Fibroblast of lung (primary cell): ENCODE data around the gene ELP2.

Experiments
- EZH2 ChIP-seq: IDR thresholded peaks from 2 replicates; pipeline ENCODE4 v1.5.1; 2012; ENCODE audit warnings: low read length, control low read depth, mild to moderate bottlenecking; ENCODE audit errors: missing control alignments
- TF ChIP-seq, protein P1 (sequence below), 2 donors: IDR thresholded peaks in 1 of 2; conservative IDR thresholded peaks in 1 of 2; 1 replicate in 1 of 2; 2 replicates in 1 of 2; pipeline ENCODE4 v1.5.1; 2011 to 2012; ENCODE audit warnings: low read length in 2 of 2, control low read depth in 1 of 2, inconsistent platforms in 1 of 2, low read depth in 1 of 2, mild to moderate bottlenecking in 1 of 2

DNA sequence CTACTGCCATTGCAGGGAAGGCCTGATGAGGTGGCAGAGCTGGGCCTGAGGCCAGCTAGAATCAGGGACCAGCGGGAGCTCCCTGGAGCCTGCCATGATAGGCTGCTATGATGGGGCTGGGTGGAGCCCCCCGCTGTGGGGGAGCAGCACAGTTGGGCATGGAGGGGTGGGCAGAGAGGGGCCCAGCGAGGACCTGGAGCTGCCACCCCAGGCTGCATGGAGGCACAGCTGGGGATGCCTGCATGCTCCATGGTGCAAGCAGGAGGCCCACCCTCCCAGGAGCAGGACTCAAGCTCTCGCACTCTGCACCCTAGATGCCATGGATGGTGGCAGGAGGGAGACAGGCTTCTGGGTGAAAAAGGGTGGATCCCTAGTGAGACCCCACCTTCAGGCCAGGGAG is 44.5 kb upstream of the ELP2 start:
- TF ChIP-seq, protein P1, sequence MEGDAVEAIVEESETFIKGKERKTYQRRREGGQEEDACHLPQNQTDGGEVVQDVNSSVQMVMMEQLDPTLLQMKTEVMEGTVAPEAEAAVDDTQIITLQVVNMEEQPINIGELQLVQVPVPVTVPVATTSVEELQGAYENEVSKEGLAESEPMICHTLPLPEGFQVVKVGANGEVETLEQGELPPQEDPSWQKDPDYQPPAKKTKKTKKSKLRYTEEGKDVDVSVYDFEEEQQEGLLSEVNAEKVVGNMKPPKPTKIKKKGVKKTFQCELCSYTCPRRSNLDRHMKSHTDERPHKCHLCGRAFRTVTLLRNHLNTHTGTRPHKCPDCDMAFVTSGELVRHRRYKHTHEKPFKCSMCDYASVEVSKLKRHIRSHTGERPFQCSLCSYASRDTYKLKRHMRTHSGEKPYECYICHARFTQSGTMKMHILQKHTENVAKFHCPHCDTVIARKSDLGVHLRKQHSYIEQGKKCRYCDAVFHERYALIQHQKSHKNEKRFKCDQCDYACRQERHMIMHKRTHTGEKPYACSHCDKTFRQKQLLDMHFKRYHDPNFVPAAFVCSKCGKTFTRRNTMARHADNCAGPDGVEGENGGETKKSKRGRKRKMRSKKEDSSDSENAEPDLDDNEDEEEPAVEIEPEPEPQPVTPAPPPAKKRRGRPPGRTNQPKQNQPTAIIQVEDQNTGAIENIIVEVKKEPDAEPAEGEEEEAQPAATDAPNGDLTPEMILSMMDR (conservative IDR thresholded peaks at IDR 0.05 in 1 of 2, IDR thresholded peaks at IDR 0.05 in 1 of 2; ENCODE audit: low read depth in 1 of 2, low read length in 2 of 2), result no peak
- TF ChIP-seq EZH2, result no peak
